OCI-LY3 (cell line): ENCODE measurements around the gene CAB39.

Experiments used
- H2AFZ ChIP-seq: fragments of 200-600, 300-600 bp; shearing (Covaris generic); 2 replicates; pipeline ENCODE4 v1.6.0; 2014; ENCODE audit warnings: antibody characterized with exemption, low read depth, low read length
- H3K27ac ChIP-seq: fragments of 200-600, 300-600 bp; sonication (generic); 2 replicates; pipeline ENCODE4 v1.5.1; 2014; ENCODE audit warnings: mild to moderate bottlenecking, low read length, moderate library complexity, mixed read lengths
- H3K27me3 ChIP-seq: fragments of 200-600, 300-600 bp; sonication (generic); 2 replicates; pipeline ENCODE4 v1.6.1; 2014; ENCODE audit warnings: low read depth, low read length, mixed read lengths
- H3K36me3 ChIP-seq: fragments of 200-600, 300-600 bp; sonication (generic); replicated peaks from 2 replicates; pipeline ENCODE3; 2014; ENCODE audit warnings: low read depth, low read length, mixed read lengths
- H3K4me1 ChIP-seq: fragments of 300-600, 200-600 bp; sonication (generic); 2 replicates; pipeline ENCODE4 v1.6.1; 2014; ENCODE audit warnings: low read length, mixed read lengths
- H3K4me2 ChIP-seq: fragments of 200-600, 300-600 bp; sonication (generic); 2 replicates; pipeline ENCODE4 v1.6.1; 2014; ENCODE audit warnings: low read length, mixed read lengths
- H3K4me3 ChIP-seq: fragments of 300-600, 200-600 bp; sonication (generic); 2 replicates; pipeline ENCODE4 v1.5.1; 2014; ENCODE audit warnings: antibody characterized with exemption, mild to moderate bottlenecking, low read length, moderate library complexity
- H3K79me2 ChIP-seq: fragments of 300-600, 200-600 bp; shearing (Covaris generic); 2 replicates; pipeline ENCODE4 v1.6.1; 2014; ENCODE audit warnings: mild to moderate bottlenecking, low read length, mixed read lengths
- H3K9ac ChIP-seq: fragments of 300-600, 200-600 bp; shearing (Covaris generic); 2 replicates; pipeline ENCODE4 v1.6.0; 2014; ENCODE audit warnings: mild to moderate bottlenecking, low read length, moderate library complexity
- H3K9me3 ChIP-seq: fragments of 200-600, 300-600 bp; shearing (Covaris generic); 2 replicates; pipeline ENCODE4 v1.6.1; 2014; ENCODE audit warnings: low read length, mixed read lengths; ENCODE audit not compliant: insufficient read depth
- H4K20me1 ChIP-seq: fragments of 200-600, 300-600 bp; sonication (generic); 2 replicates; pipeline ENCODE4 v1.6.1; 2016; ENCODE audit warnings: low read length, mixed read lengths; ENCODE audit not compliant: insufficient read depth
- EZH2phosphoT487 ChIP-seq: fragments of 200-600 bp; shearing (Covaris generic); IDR thresholded peaks from 2 replicates; pipeline ENCODE4 v1.6.1; 2018; ENCODE audit warnings: antibody characterized with exemption, mixed run types, low read depth
- TF ChIP-seq, protein P1 (sequence below): fragments of 200-600, 300-600 bp; sonication (generic); IDR thresholded peaks from 2 replicates; pipeline ENCODE4 v1.5.1; 2014; ENCODE audit warnings: antibody characterized with exemption, low read length, low read depth

Gene CAB39

GRCh38 chr2:230830428-230830827 lies 117.8 kb downstream of the CAB39 start:
- H3K9ac ChIP-seq: no peak overlapping the region
- no peak overlapping the region for H2AFZ ChIP-seq
- H3K4me1 ChIP-seq: no peaks in the 10 kb centered on the region
- H3K4me3 ChIP-seq: no peak overlapping the region
- H3K27ac ChIP-seq: no peak overlapping the region
- H3K27me3 ChIP-seq: no peaks in the 10 kb centered on the region
- no peak overlapping the region for H3K4me2 ChIP-seq
- no peaks in the 10 kb centered on the region for H4K20me1 ChIP-seq
- no peaks in the 10 kb centered on the region for H3K79me2 ChIP-seq
- no peaks in the 10 kb centered on the region for H3K36me3 ChIP-seq
- H3K9me3 ChIP-seq: no peaks in the 10 kb centered on the region
- TF ChIP-seq, protein P1, sequence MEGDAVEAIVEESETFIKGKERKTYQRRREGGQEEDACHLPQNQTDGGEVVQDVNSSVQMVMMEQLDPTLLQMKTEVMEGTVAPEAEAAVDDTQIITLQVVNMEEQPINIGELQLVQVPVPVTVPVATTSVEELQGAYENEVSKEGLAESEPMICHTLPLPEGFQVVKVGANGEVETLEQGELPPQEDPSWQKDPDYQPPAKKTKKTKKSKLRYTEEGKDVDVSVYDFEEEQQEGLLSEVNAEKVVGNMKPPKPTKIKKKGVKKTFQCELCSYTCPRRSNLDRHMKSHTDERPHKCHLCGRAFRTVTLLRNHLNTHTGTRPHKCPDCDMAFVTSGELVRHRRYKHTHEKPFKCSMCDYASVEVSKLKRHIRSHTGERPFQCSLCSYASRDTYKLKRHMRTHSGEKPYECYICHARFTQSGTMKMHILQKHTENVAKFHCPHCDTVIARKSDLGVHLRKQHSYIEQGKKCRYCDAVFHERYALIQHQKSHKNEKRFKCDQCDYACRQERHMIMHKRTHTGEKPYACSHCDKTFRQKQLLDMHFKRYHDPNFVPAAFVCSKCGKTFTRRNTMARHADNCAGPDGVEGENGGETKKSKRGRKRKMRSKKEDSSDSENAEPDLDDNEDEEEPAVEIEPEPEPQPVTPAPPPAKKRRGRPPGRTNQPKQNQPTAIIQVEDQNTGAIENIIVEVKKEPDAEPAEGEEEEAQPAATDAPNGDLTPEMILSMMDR: no peak
- TF ChIP-seq EZH2phosphoT487: no peak

- H3K79me2 ChIP-seq: no peaks in the 10 kb centered on the region
- no peak overlapping the region for H3K4me3 ChIP-seq
- no peak overlapping the region for H2AFZ ChIP-seq
- no peak overlapping the region for H3K9ac ChIP-seq
- H3K27me3 ChIP-seq: no peaks in the 10 kb centered on the region; the same call in 1 of the 2 replicates
- TF ChIP-seq, protein P1: no peak
- TF ChIP-seq EZH2phosphoT487: no peak
- no peaks in the 10 kb centered on the region for H3K9me3 ChIP-seq
- H3K4me1 ChIP-seq: no peaks in the 10 kb centered on the region
- no peaks in the 10 kb centered on the region for H3K36me3 ChIP-seq
- no peak overlapping the region for H3K4me2 ChIP-seq
- no peak overlapping the region for H3K27ac ChIP-seq
- H4K20me1 ChIP-seq: no peaks in the 10 kb centered on the region
These were observed 127.7 kb downstream of the CAB39 start for GRCh38 chr2:230840301-230840700.

- Histone ChIP-seq H3K27me3 (no peaks in the 10 kb centered on the region; the same call in 1 of the 2 replicates), H3K36me3 (no peaks in the 10 kb centered on the region), H3K9me3 (no peaks in the 10 kb centered on the region), H3K27ac (no peak overlapping the region), H4K20me1 (no peaks in the 10 kb centered on the region), H3K4me2 (no peak overlapping the region), H3K9ac (no peak overlapping the region), H2AFZ (no peak overlapping the region), H3K79me2 (no peaks in the 10 kb centered on the region), H3K4me1 (peaks cover 2% of the 10 kb centered on the region; the same call in 1 of the 2 replicates), H3K4me3 (no peak overlapping the region)
- TF ChIP-seq, protein P1: no peak
- no peak for TF ChIP-seq EZH2phosphoT487
These were observed 129.8 kb downstream of the CAB39 start for GRCh38 chr2:230842473-230842872.

GRCh38 chr2:230843132-230843531 lies 130.5 kb downstream of the CAB39 start:
- H3K9me3 ChIP-seq: no peaks in the 10 kb centered on the region
- H3K79me2 ChIP-seq: no peaks in the 10 kb centered on the region
- no peak overlapping the region for H3K4me3 ChIP-seq
- no peak overlapping the region for H3K27ac ChIP-seq
- H4K20me1 ChIP-seq: no peaks in the 10 kb centered on the region
- TF ChIP-seq, protein P1: no peak
- no peak for TF ChIP-seq EZH2phosphoT487
- H3K36me3 ChIP-seq: no peaks in the 10 kb centered on the region
- H3K4me1 ChIP-seq: peaks cover 6% of the 10 kb centered on the region
- H3K27me3 ChIP-seq: no peaks in the 10 kb centered on the region; the same call in 1 of the 2 replicates
- H3K4me2 ChIP-seq: no peak overlapping the region
- no peak overlapping the region for H2AFZ ChIP-seq
- H3K9ac ChIP-seq: no peak overlapping the region
